Lower leg skin (tissue), 4 donors: ENCODE results near the gene APOA1. TPM values are rescaled to one million over a fixed set of nuclear protein-coding genes. Genes with fewer than 3 reads are reported as not detected.

Source experiments
- DNase-seq, 2 donors: peaks; one replicate each; pipeline ENCODE4 v3.0.0-alpha.2; 2019; ENCODE audit warnings: low spot score in 2 of 2
- H3K4me3 ChIP-seq: fragments of 200-600 bp; sonication (generic); 2 replicates; pipeline ENCODE4 v1.5.1; 2017; ENCODE audit warnings: mild to moderate bottlenecking, low read depth; ENCODE audit not compliant: poor library complexity, severe bottlenecking
- CTCF ChIP-seq, 3 donors: fragments of 450-650 bp; IDR thresholded peaks; one replicate each; pipeline ENCODE4 v1.5.1; 2016; ENCODE audit warnings: antibody characterized with exemption in 3 of 3, mild to moderate bottlenecking in 3 of 3, moderate library complexity in 2 of 3
- POLR2A ChIP-seq, 2 donors: fragments of 450-650 bp; IDR thresholded peaks; one replicate each; pipeline ENCODE4 v1.6.1; 2016 to 2017; ENCODE audit warnings: antibody characterized with exemption in 2 of 2, mild to moderate bottlenecking in 1 of 2, moderate library complexity in 1 of 2
- WGBS, 2 donors: methylation state at CpG; one replicate each; pipeline ENCODE4 v1.1.5; 2018; 5-methylcytosine and 5-hydroxymethylcytosine counted together
- intact Hi-C: fragments of 100-400 bp; cut with DNase I; formaldehyde crosslinking; loops from one replicate; pipeline ENCODE4 v1.15.0; 2023; ENCODE audit warnings: low total_unique reads
- total RNA-seq, 4 donors: library from RNA; depleted of rRNA; stranded (reverse); fragments of >200 nt; gene quantifications; one replicate each; pipeline ENCODE4 v1.1.0, GENCODE V29; 2016

Gene APOA1
- total RNA-seq, 4 donors from 2014 or later: 1.6 to 1.7 TPM; not detected in 2

DNA sequence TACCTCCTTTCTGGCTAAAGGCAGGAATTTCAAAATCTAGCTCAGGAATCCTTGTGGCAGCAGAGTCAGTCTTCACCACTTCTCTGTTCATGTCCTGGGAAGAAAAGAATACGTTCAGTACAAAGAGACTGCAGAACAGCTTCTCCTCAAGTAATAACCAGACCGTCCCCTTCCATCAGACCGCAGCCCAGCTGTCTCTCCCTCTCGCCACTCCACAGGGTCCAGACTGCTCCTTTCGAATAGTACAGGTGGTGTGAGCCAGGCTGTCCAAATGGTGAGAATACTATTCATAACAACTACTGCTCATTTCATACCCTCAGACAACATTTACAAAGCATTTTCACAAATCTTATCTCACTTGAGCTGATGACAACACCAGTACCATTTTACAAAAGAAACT lies 50.5 kb downstream of the APOA1 start:
- H3K4me3 ChIP-seq: peak overlapping the region; percentile 96
- intact Hi-C loops: no loop called here
- TF ChIP-seq POLR2A (IDR thresholded peaks at IDR 0.05) (no peak), CTCF (IDR thresholded peaks at IDR 0.05) (no peak)
- no peak for DNase-seq
- 50 to 69% methylated on average over 5 of the region's 5 CpGs for WGBS, 2 donors

GRCh38 chr11:116786326-116786725 lies 51.1 kb downstream of the APOA1 start:
- WGBS, 2 donors: 89 to 92% methylated on average over 2 of the region's 2 CpGs
- intact Hi-C loops: no loop called here
- no peak for DNase-seq

More at GRCh38 chr11:116786326-116786725, 51.1 kb downstream of the APOA1 start:
- TF ChIP-seq CTCF (IDR thresholded peaks at IDR 0.05) (no peak), POLR2A (IDR thresholded peaks at IDR 0.05) (no peak)
- H3K4me3 ChIP-seq: no peak overlapping the region

Other genes with a start within 250 kb of the APOA1 start
- 10 to 100 TPM; 13.8 to 17.2 (median 15.8) TPM for gene BUD13, start 64.6 kb downstream of the APOA1 start, total RNA-seq
- gene ZPR1, start 49.6 kb downstream of the APOA1 start, total RNA-seq: 10 to 100 TPM; 21.7 to 33.8 (median 26.1) TPM
- not detected for gene APOA5, start 45.7 kb downstream of the APOA1 start, total RNA-seq
- gene APOA4, start 14.3 kb downstream of the APOA1 start, total RNA-seq: not detected
- not detected for gene APOC3, start 7.7 kb downstream of the APOA1 start, total RNA-seq